Loucy (cell line): Measurements from ENCODE around the gene NDC80.

Experiments used
- H2AFZ ChIP-seq: fragments of 200-600 bp; sonication (generic); 2 replicates; pipeline ENCODE4 v1.6.0; 2016; ENCODE audit warnings: antibody characterized with exemption, mild to moderate bottlenecking, low read length, moderate library complexity
- H3F3A ChIP-seq: fragments of 200-600 bp; 2 replicates; pipeline ENCODE4 v1.6.0; 2016; ENCODE audit warnings: antibody characterized with exemption, low read depth, mild to moderate bottlenecking
- H3K27me3 ChIP-seq: fragments of 200-600 bp; sonication (generic); 2 replicates; pipeline ENCODE4 v1.6.1; 2014; ENCODE audit warnings: low read length, mild to moderate bottlenecking; ENCODE audit not compliant: insufficient read depth, poor library complexity, severe bottlenecking
- H3K36me3 ChIP-seq: fragments of 200-600 bp; sonication (generic); 2 replicates; pipeline ENCODE4 v1.6.1; 2016; ENCODE audit warnings: low read length; ENCODE audit not compliant: insufficient read depth
- H3K4me1 ChIP-seq: fragments of 200-600 bp; sonication (generic); 2 replicates; pipeline ENCODE4 v1.5.1; 2014; ENCODE audit warnings: low read length, mild to moderate bottlenecking; ENCODE audit not compliant: insufficient read depth, poor library complexity, severe bottlenecking
- H3K4me2 ChIP-seq: fragments of 200-600 bp; sonication (generic); 2 replicates; pipeline ENCODE4 v1.6.0; 2014; ENCODE audit warnings: antibody characterized with exemption, low read length, low read depth, mild to moderate bottlenecking; ENCODE audit not compliant: poor library complexity, severe bottlenecking
- H3K4me3 ChIP-seq: fragments of 200-600 bp; sonication (generic); 2 replicates; pipeline ENCODE4 v1.5.1; 2014; ENCODE audit warnings: low read length, mild to moderate bottlenecking, mixed read lengths; ENCODE audit not compliant: poor library complexity, severe bottlenecking
- H3K79me2 ChIP-seq: fragments of 200-600 bp; sonication (generic); 2 replicates; pipeline ENCODE4 v1.6.1; 2014; ENCODE audit warnings: low read length; ENCODE audit not compliant: insufficient read depth
- H3K9ac ChIP-seq: fragments of 200-600 bp; sonication (generic); 2 replicates; pipeline ENCODE4 v1.6.0; 2014; ENCODE audit warnings: mild to moderate bottlenecking, low read depth, low read length, moderate library complexity; ENCODE audit not compliant: poor library complexity, severe bottlenecking
- H3K9me2 ChIP-seq: fragments of 200-600 bp; sonication (generic); replicated peaks from 2 replicates; pipeline ENCODE4 v1.6.1; 2016; ENCODE audit warnings: low read depth, low read length, mixed read lengths
- H3K9me3 ChIP-seq: fragments of 200-600 bp; sonication (generic); 2 replicates; pipeline ENCODE4 v1.6.1; 2014; ENCODE audit warnings: mild to moderate bottlenecking, antibody characterized with exemption, low read length, low read depth; ENCODE audit not compliant: insufficient read depth
- H4K20me1 ChIP-seq: fragments of 200-600 bp; sonication (generic); 2 replicates; pipeline ENCODE4 v1.6.0; 2014; ENCODE audit warnings: antibody characterized with exemption, low read length, mild to moderate bottlenecking; ENCODE audit not compliant: insufficient read depth, poor library complexity, severe bottlenecking
- EZH2phosphoT487 ChIP-seq: fragments of 200-600 bp; IDR thresholded peaks from 2 replicates; pipeline ENCODE4 v1.6.1; 2018; ENCODE audit warnings: antibody characterized with exemption, mild to moderate bottlenecking, moderate library complexity, borderline replicate concordance
- TF ChIP-seq, protein P1 (sequence below): fragments of 200-600 bp; sonication (generic); conservative IDR thresholded peaks from 2 replicates; pipeline ENCODE4 v1.5.1; 2014; ENCODE audit warnings: mild to moderate bottlenecking, antibody characterized with exemption, low read length

Gene NDC80

GRCh38 chr18:2636126-2636631 lies 64.8 kb downstream of the NDC80 start:
- Histone ChIP-seq H3K9me3 (0 out of 2 replicates have a peak, but pooled peaks cover 3% of the 10 kb centered on the region), H3K4me2 (peak overlapping the region; percentile 82), H3F3A (peaks cover 2% of the 10 kb centered on the region; the same call in 1 of the 2 replicates), H3K36me3 (no peaks in the 10 kb centered on the region), H3K9me2 (no peaks in the 10 kb centered on the region), H3K27me3 (no peaks in the 10 kb centered on the region), H3K9ac (peak overlapping the region; percentile 54), H3K4me3 (peak overlapping the region; percentile 65), H3K79me2 (no peaks in the 10 kb centered on the region), H2AFZ (peak overlapping the region; percentile 71), H3K4me1 (peaks cover 21% of the 10 kb centered on the region), H4K20me1 (no peaks in the 10 kb centered on the region)
- TF ChIP-seq, protein P1, sequence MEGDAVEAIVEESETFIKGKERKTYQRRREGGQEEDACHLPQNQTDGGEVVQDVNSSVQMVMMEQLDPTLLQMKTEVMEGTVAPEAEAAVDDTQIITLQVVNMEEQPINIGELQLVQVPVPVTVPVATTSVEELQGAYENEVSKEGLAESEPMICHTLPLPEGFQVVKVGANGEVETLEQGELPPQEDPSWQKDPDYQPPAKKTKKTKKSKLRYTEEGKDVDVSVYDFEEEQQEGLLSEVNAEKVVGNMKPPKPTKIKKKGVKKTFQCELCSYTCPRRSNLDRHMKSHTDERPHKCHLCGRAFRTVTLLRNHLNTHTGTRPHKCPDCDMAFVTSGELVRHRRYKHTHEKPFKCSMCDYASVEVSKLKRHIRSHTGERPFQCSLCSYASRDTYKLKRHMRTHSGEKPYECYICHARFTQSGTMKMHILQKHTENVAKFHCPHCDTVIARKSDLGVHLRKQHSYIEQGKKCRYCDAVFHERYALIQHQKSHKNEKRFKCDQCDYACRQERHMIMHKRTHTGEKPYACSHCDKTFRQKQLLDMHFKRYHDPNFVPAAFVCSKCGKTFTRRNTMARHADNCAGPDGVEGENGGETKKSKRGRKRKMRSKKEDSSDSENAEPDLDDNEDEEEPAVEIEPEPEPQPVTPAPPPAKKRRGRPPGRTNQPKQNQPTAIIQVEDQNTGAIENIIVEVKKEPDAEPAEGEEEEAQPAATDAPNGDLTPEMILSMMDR: no peak
- TF ChIP-seq EZH2phosphoT487: no peak

DNA sequence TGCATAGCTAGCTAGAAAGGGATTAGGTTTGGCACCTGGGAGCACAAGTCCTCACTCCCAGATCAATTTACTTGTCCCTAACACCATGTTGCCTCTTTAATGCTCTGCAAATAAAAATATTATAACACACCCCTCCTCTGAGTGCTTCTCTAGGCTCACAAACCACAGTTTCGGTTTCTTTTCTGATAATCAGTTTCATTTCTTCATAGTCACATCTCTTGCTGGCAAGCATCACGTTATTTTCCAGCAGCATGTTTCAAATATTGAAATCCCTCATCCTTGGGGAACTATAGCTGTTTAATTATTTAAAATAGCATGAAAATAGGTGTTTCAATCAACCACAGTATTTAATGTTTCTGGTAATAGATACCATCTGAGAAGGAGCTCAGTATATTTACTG lies 70.3 kb downstream of the NDC80 start:
- Histone ChIP-seq H3K4me3 (peak overlapping the region; percentile 43), H4K20me1 (no peaks in the 10 kb centered on the region), H3F3A (no peaks in the 10 kb centered on the region; the same call in 1 of the 2 replicates), H3K9me3 (no peaks in the 10 kb centered on the region), H3K9me2 (no peaks in the 10 kb centered on the region), H3K27me3 (no peaks in the 10 kb centered on the region), H3K36me3 (no peaks in the 10 kb centered on the region), H3K79me2 (no peaks in the 10 kb centered on the region), H2AFZ (peak overlapping the region; percentile 57; the same call in 1 of the 2 replicates), H3K9ac (peak overlapping the region; percentile 27), H3K4me2 (peak overlapping the region; percentile 50), H3K4me1 (peaks cover 17% of the 10 kb centered on the region)
- TF ChIP-seq, protein P1: no peak
- no peak for TF ChIP-seq EZH2phosphoT487

DNA sequence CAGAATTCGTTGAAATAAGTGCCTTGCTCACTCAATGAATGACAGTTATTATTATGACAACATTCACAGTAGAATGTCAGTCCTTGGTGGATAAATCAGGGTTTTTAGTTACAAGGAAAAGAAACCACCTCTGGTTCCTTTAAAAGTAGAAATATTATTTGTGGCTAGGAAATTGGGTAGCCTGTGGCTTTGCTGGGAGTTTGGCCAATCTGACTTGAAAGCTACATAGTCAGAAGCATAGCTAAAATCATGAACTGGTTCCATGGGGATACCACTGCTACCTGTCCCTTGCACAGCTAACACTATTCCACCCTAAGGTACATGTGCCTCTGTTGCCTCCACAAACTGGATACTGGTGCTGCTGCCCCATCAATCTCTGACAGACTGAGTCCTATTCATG lies 71.4 kb downstream of the NDC80 start:
- no peak overlapping the region for H3K9ac ChIP-seq
- H2AFZ ChIP-seq: no peak overlapping the region
- no peaks in the 10 kb centered on the region for H3F3A ChIP-seq
- H3K4me2 ChIP-seq: no peak overlapping the region
- peaks cover 7% of the 10 kb centered on the region for H3K4me1 ChIP-seq
- H3K79me2 ChIP-seq: no peaks in the 10 kb centered on the region
- H3K36me3 ChIP-seq: no peaks in the 10 kb centered on the region
- no peaks in the 10 kb centered on the region for H3K9me2 ChIP-seq
- no peaks in the 10 kb centered on the region for H3K27me3 ChIP-seq
- TF ChIP-seq, protein P1: no peak
- no peak for TF ChIP-seq EZH2phosphoT487
- no peak overlapping the region for H3K4me3 ChIP-seq
- no peaks in the 10 kb centered on the region for H3K9me3 ChIP-seq
- H4K20me1 ChIP-seq: no peaks in the 10 kb centered on the region
